ENCODE results near the gene ARHGAP10. TPM values are rescaled to one million over a fixed set of nuclear protein-coding genes. Genes with fewer than 3 reads are reported as not detected.

ARHGAP10 gene
- total RNA-seq, 1 donor from 2014 or later, result 20.2 TPM

- H3K36me3 Mint-ChIP-seq, result peaks cover 12% of the 10 kb centered on the region
- Histone ChIP-seq H3K79me2 (ENCODE audit: low read depth) (no peaks in the 10 kb centered on the region), H3K9me3 (ENCODE audit: low read depth) (no peaks in the 10 kb centered on the region), H3K36me3 (peaks cover 13% of the 10 kb centered on the region), H3K4me1 (peaks cover under 1% of the 10 kb centered on the region), H3K4me3 (no peak overlapping the region), H3F3A (ENCODE audit: low read depth) (no peaks in the 10 kb centered on the region), H4K20me1 (ENCODE audit: low read depth) (no peaks in the 10 kb centered on the region), H3K27ac (no peak overlapping the region), H3K9ac (no peak overlapping the region), H3K4me2 (no peak overlapping the region), H3K27me3 (no peaks in the 10 kb centered on the region), H2AFZ (replicated peaks) (no peak overlapping the region)
- H3K4me1 Mint-ChIP-seq, result no peaks in the 10 kb centered on the region
- no peaks in the 10 kb centered on the region for H3K9me3 Mint-ChIP-seq
- TF ChIP-seq EZH2 (IDR thresholded peaks at IDR 0.05) (no peak), EZH2phosphoT487 (IDR thresholded peaks at IDR 0.05) (no peak), CTCF (IDR thresholded peaks at IDR 0.05) (no peak)
- DNase-seq (ENCODE audit: low spot score), result no peak
- no peaks in the 10 kb centered on the region for H3K27me3 Mint-ChIP-seq (ENCODE audit: insufficient read depth, low read depth)
- H3K4me3 Mint-ChIP-seq, result no peak overlapping the region
- H3K27ac Mint-ChIP-seq, result no peak overlapping the region
Observed at GRCh38 chr4:147950841-147951240, 219.0 kb downstream of the ARHGAP10 start.

GRCh38 chr4:147954850-147955249 is 223.0 kb downstream of the ARHGAP10 start:
- peaks cover 7% of the 10 kb centered on the region for H3K36me3 ChIP-seq
- no peaks in the 10 kb centered on the region for H3F3A ChIP-seq (ENCODE audit: low read depth)
- no peak overlapping the region for H3K9ac ChIP-seq
- no peaks in the 10 kb centered on the region for H3K9me3 Mint-ChIP-seq
- no peaks in the 10 kb centered on the region for H3K79me2 ChIP-seq (ENCODE audit: low read depth)
- no peaks in the 10 kb centered on the region for H4K20me1 ChIP-seq (ENCODE audit: low read depth)
- H3K27ac Mint-ChIP-seq, result no peak overlapping the region
- no peaks in the 10 kb centered on the region for H3K27me3 ChIP-seq
- no peak for DNase-seq (ENCODE audit: low spot score)
- no peak overlapping the region for H3K4me3 ChIP-seq
- peaks cover 4% of the 10 kb centered on the region for H3K4me1 Mint-ChIP-seq
- TF ChIP-seq EZH2phosphoT487 (IDR thresholded peaks at IDR 0.05) (no peak), CTCF (IDR thresholded peaks at IDR 0.05) (no peak), EZH2 (IDR thresholded peaks at IDR 0.05) (no peak)
- no peak overlapping the region for H3K4me2 ChIP-seq
- H3K27ac ChIP-seq, result no peak overlapping the region
- no peaks in the 10 kb centered on the region for H3K9me3 ChIP-seq (ENCODE audit: low read depth)
- H3K4me1 ChIP-seq, result peaks cover 3% of the 10 kb centered on the region
- no peaks in the 10 kb centered on the region for H3K27me3 Mint-ChIP-seq (ENCODE audit: insufficient read depth, low read depth)
- H3K4me3 Mint-ChIP-seq, result no peak overlapping the region
- peaks cover 7% of the 10 kb centered on the region for H3K36me3 Mint-ChIP-seq
- H2AFZ ChIP-seq (replicated peaks), result no peak overlapping the region

- peaks cover 7% of the 10 kb centered on the region for H3K36me3 ChIP-seq
- H3K27me3 ChIP-seq, result no peaks in the 10 kb centered on the region
- Mint-ChIP-seq H3K36me3 (peaks cover 3% of the 10 kb centered on the region), H3K4me3 (no peak overlapping the region), H3K27ac (no peak overlapping the region), H3K4me1 (peaks cover 4% of the 10 kb centered on the region), H3K27me3 (ENCODE audit: insufficient read depth, low read depth) (no peaks in the 10 kb centered on the region), H3K9me3 (no peaks in the 10 kb centered on the region)
- no peaks in the 10 kb centered on the region for H3K79me2 ChIP-seq (ENCODE audit: low read depth)
- H3K4me2 ChIP-seq, result no peak overlapping the region
- peaks cover 3% of the 10 kb centered on the region for H3K4me1 ChIP-seq
- no peaks in the 10 kb centered on the region for H3F3A ChIP-seq (ENCODE audit: low read depth)
- no peaks in the 10 kb centered on the region for H3K9me3 ChIP-seq (ENCODE audit: low read depth)
- no peak overlapping the region for H2AFZ ChIP-seq (replicated peaks)
- TF ChIP-seq CTCF (IDR thresholded peaks at IDR 0.05) (no peak), EZH2 (IDR thresholded peaks at IDR 0.05) (no peak), EZH2phosphoT487 (IDR thresholded peaks at IDR 0.05) (no peak)
- H3K4me3 ChIP-seq, result no peak overlapping the region
- H4K20me1 ChIP-seq (ENCODE audit: low read depth), result no peaks in the 10 kb centered on the region
- no peak overlapping the region for H3K27ac ChIP-seq
- no peak for DNase-seq (ENCODE audit: low spot score)
- H3K9ac ChIP-seq, result no peak overlapping the region
Observed at GRCh38 chr4:147955827-147956558, 224.1 kb downstream of the ARHGAP10 start.

Measured in neural progenitor cell (in vitro differentiated cells).